Measurements from ENCODE around the gene ATP5F1D. TPM values are rescaled to one million over a fixed set of nuclear protein-coding genes. Genes with fewer than 3 reads are reported as not detected.

The ATP5F1D gene
- total RNA-seq, 1 experiment from 2014 or later = 179 TPM

DNA sequence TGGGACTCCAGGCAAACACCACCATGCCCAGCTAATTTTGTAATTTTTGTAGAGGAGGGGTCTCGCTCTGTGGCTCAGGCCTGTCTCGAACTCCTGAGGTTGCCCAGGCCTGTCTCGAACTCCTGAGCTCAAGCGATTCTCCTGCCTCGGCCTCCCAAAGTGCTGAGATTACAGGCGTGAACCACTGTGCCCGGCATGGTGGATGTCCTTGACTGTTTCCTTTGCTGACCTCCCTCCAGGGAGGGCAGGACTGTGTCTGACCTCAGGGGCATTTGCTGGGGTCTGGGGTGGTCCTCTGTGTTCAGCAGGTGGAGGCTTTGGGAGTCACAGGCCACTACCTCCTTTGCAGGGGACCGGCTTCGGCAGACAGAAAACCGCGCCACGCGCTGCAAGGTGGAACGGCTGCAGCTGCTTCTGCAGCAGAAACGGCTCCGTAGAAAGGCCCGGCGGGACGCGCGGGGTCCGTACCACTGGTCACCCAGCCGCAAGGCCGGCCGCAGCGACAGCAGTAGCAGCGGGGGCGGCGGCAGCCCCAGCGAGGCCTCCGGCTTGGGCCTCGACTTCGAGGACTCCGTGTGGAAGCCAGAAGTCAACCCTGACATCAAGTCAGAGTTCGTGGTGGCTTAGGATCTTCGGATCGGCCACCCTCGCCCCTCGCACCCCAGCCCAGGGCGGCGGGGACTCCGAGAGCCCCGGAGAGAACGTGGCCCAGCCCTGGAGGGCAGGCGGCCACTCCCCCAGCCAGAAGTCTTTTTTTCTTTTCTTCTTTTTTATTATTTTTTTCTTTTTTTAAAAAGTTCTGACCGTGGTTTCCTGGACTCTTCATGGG, 15.3 kb downstream of the ATP5F1D start:
- no peaks in the 10 kb centered on the region; a peak in 2 of 5 replicates for H3K9me3 Mint-ChIP-seq
- H3K4me1 Mint-ChIP-seq = peaks cover 32 to 47% of the 10 kb centered on the region in 2 experiments
- Histone ChIP-seq H3K79me1 (ENCODE audit: insufficient read depth, low read depth, low read length, poor library complexity, severe bottlenecking) (no peaks in the 10 kb centered on the region), H4K20me1 (ENCODE audit: control insufficient read depth, insufficient read depth, insufficient read length) (no peaks in the 10 kb centered on the region), H4K8ac (replicated peaks; ENCODE audit: insufficient read length, low read depth, low read length) (no peak overlapping the region), H2BK15ac (ENCODE audit: low read depth, low read length) (no peak overlapping the region), H3K14ac (ENCODE audit: insufficient read depth, low read length) (no peak overlapping the region; the same call in 1 of the 2 replicates), H3K27me3 (ENCODE audit: insufficient read depth, low read length) (no peaks in the 10 kb centered on the region), H2BK12ac (ENCODE audit: insufficient read length, low read depth, low read length) (no peak overlapping the region), H4K5ac (ENCODE audit: insufficient read length, low read depth, low read length) (no peak overlapping the region), H3K4me1 (ENCODE audit: insufficient read depth, low read length) (no peaks in the 10 kb centered on the region; the same call in 1 of the 2 replicates), H3K23ac (ENCODE audit: insufficient read length, low read depth, low read length) (no peak overlapping the region), H3T11ph (ENCODE audit: low read length) (no peak overlapping the region), H3K56ac (ENCODE audit: insufficient read length, low read depth, low read length) (no peak overlapping the region), H4K91ac (ENCODE audit: insufficient read length, low read depth, low read length) (no peak overlapping the region), H2BK120ac (ENCODE audit: low read depth, low read length, poor library complexity, severe bottlenecking) (no peak overlapping the region), H2BK20ac (ENCODE audit: low read depth, low read length, poor library complexity, severe bottlenecking) (no peak overlapping the region), H3K4me2 (ENCODE audit: insufficient read depth, insufficient read length, low read length) (no peak overlapping the region), H3K9ac (ENCODE audit: extremely low read depth, insufficient read length, low read length) (no peak overlapping the region), H3K4ac (ENCODE audit: low read depth, low read length) (no peak overlapping the region), H3K27ac (ENCODE audit: insufficient read length, low read depth, low read length) (no peak overlapping the region), H2AK5ac (ENCODE audit: insufficient read length, low read length) (no peak overlapping the region), H3K79me2 (ENCODE audit: insufficient read depth, low read length) (peaks cover 2% of the 10 kb centered on the region; the same call in 1 of the 2 replicates), H2BK5ac (ENCODE audit: insufficient read length, low read length) (no peak overlapping the region), H2AFZ (ENCODE audit: low read length) (no peak overlapping the region), H3K9me3 (ENCODE audit: control insufficient read depth, low read depth, low read length) (no peaks in the 10 kb centered on the region), H3K18ac (ENCODE audit: insufficient read length, low read depth, low read length) (no peak overlapping the region), H3K23me2 (ENCODE audit: insufficient read length, low read depth, low read length, poor library complexity, severe bottlenecking) (peaks cover 18% of the 10 kb centered on the region)
- no peak for DNase-seq
- TF ChIP-seq, protein P1, sequence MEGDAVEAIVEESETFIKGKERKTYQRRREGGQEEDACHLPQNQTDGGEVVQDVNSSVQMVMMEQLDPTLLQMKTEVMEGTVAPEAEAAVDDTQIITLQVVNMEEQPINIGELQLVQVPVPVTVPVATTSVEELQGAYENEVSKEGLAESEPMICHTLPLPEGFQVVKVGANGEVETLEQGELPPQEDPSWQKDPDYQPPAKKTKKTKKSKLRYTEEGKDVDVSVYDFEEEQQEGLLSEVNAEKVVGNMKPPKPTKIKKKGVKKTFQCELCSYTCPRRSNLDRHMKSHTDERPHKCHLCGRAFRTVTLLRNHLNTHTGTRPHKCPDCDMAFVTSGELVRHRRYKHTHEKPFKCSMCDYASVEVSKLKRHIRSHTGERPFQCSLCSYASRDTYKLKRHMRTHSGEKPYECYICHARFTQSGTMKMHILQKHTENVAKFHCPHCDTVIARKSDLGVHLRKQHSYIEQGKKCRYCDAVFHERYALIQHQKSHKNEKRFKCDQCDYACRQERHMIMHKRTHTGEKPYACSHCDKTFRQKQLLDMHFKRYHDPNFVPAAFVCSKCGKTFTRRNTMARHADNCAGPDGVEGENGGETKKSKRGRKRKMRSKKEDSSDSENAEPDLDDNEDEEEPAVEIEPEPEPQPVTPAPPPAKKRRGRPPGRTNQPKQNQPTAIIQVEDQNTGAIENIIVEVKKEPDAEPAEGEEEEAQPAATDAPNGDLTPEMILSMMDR (conservative IDR thresholded peaks at IDR 0.05) = no peak
- peak overlapping the region in 1 of 3 experiments; percentile 93; a peak in 2 of 7 replicates for H3K27ac Mint-ChIP-seq
- no peaks in the 10 kb centered on the region; the same call in 1 of the 2 replicates for H3K27me3 Mint-ChIP-seq (ENCODE audit: low read depth)
- H3K4me3 Mint-ChIP-seq = peak overlapping the region in 1 of 2 experiments; percentile 56; a peak in 1 of 5 replicates
- WGBS (ENCODE audit: extremely low coverage, insufficient read length, low lambda C conversion rate) = no CpG with 5 or more reads among the region's 46 CpGs
- H3K36me3 Mint-ChIP-seq (ENCODE audit: insufficient read depth in 1 of 3, low read depth in 3 of 3) = peaks cover 20 to 58% (median 47%) of the 10 kb centered on the region in 3 experiments

Measured in H9 (cell line).